Adipocyte (in vitro differentiated cells): ENCODE measurements around the gene HOXB5.
A peak's percentile ranks its signal among the peaks of the same experiment; 100 is the strongest.

Experiments
- DNase-seq: peaks from one replicate; pipeline ENCODE4 v3.0.0-alpha.2; 2015; ENCODE audit warnings: low read depth
- H3K27me3 ChIP-seq: replicated peaks from 2 replicates; pipeline ENCODE4 v1.7.0; 2013; ENCODE audit warnings: mild to moderate bottlenecking, low read length, moderate library complexity; ENCODE audit not compliant: control insufficient read depth, insufficient read depth
- H3K36me3 ChIP-seq: 2 replicates; pipeline ENCODE4 v1.7.0; 2013; ENCODE audit warnings: low read length, mild to moderate bottlenecking, moderate library complexity; ENCODE audit not compliant: control insufficient read depth, insufficient read depth, severe bottlenecking
- H3K4me1 ChIP-seq: 2 replicates; pipeline ENCODE4 v1.7.0; 2013; ENCODE audit warnings: mild to moderate bottlenecking, low read length, moderate library complexity; ENCODE audit not compliant: control insufficient read depth, insufficient read depth
- H3K4me3 ChIP-seq: 2 replicates; pipeline ENCODE4 v1.7.0; 2013; ENCODE audit warnings: mild to moderate bottlenecking, low read length, moderate library complexity
- H3K9ac ChIP-seq: 2 replicates; pipeline ENCODE4 v1.7.0; 2013; ENCODE audit warnings: mild to moderate bottlenecking, low read length, moderate library complexity
- H3K9me3 ChIP-seq: 2 replicates; pipeline ENCODE4 v1.7.0; 2013; ENCODE audit warnings: mild to moderate bottlenecking, low read length, moderate library complexity; ENCODE audit not compliant: control insufficient read depth

Gene HOXB5

GRCh38 chr17:48578616-48579470 lies 14.7 kb downstream of the HOXB5 start:
- Histone ChIP-seq H3K27me3 (no peaks in the 10 kb centered on the region), H3K9ac (peak overlapping the region; percentile 93), H3K4me3 (peak overlapping the region; percentile 87), H3K36me3 (no peaks in the 10 kb centered on the region), H3K9me3 (no peaks in the 10 kb centered on the region), H3K4me1 (peaks cover 56% of the 10 kb centered on the region)
- DNase-seq = no peak

GRCh38 chr17:48577946-48578615 lies 15.5 kb downstream of the HOXB5 start, which contains the start of gene HOXB4:
Gene HOXB4 (minus strand): TSS chr17:48578350. CDS start chr17:48578319, 31 bp downstream.
- Histone ChIP-seq H3K27me3 (no peaks in the 10 kb centered on the region), H3K9me3 (no peaks in the 10 kb centered on the region), H3K4me1 (peaks cover 62% of the 10 kb centered on the region), H3K4me3 (peak within 1 kb of the TSS; percentile 87), H3K9ac (peak within 1 kb of the TSS; percentile 93), H3K36me3 (no peaks in the 10 kb centered on the region)
- DNase-seq = no peak

GRCh38 chr17:48577330-48577945 lies 16.1 kb downstream of the HOXB5 start:
- Histone ChIP-seq H3K9me3 (no peaks in the 10 kb centered on the region), H3K36me3 (no peaks in the 10 kb centered on the region), H3K4me1 (peaks cover 62% of the 10 kb centered on the region), H3K4me3 (peak overlapping the region; percentile 87), H3K9ac (peak overlapping the region; percentile 93), H3K27me3 (no peaks in the 10 kb centered on the region)
- no peak for DNase-seq

GRCh38 chr17:48576479-48577309 lies 16.9 kb downstream of the HOXB5 start:
- H3K36me3 ChIP-seq = no peaks in the 10 kb centered on the region
- H3K4me1 ChIP-seq = peaks cover 68% of the 10 kb centered on the region
- DNase-seq = no peak
- H3K4me3 ChIP-seq = peak overlapping the region; percentile 87
- H3K9me3 ChIP-seq = no peaks in the 10 kb centered on the region
- no peaks in the 10 kb centered on the region for H3K27me3 ChIP-seq
- H3K9ac ChIP-seq = peak overlapping the region; percentile 93

- Histone ChIP-seq H3K9me3 (no peaks in the 10 kb centered on the region), H3K27me3 (no peaks in the 10 kb centered on the region), H3K4me1 (peaks cover 68% of the 10 kb centered on the region), H3K9ac (peak overlapping the region; percentile 88), H3K36me3 (no peaks in the 10 kb centered on the region), H3K4me3 (peak overlapping the region; percentile 73)
- DNase-seq = no peak
These were observed 17.7 kb downstream of the HOXB5 start for GRCh38 chr17:48575673-48576478.

GRCh38 chr17:48575066-48575582 lies 18.5 kb downstream of the HOXB5 start:
- Histone ChIP-seq H3K9me3 (no peaks in the 10 kb centered on the region), H3K4me3 (peak overlapping the region; percentile 73), H3K36me3 (no peaks in the 10 kb centered on the region), H3K9ac (peak overlapping the region; percentile 88), H3K4me1 (peaks cover 70% of the 10 kb centered on the region), H3K27me3 (no peaks in the 10 kb centered on the region)
- no peak for DNase-seq

GRCh38 chr17:48574505-48575065 lies 19.0 kb downstream of the HOXB5 start:
- DNase-seq = no peak
- H3K27me3 ChIP-seq = no peaks in the 10 kb centered on the region
- H3K4me1 ChIP-seq = peaks cover 75% of the 10 kb centered on the region
- H3K9me3 ChIP-seq = no peaks in the 10 kb centered on the region
- H3K9ac ChIP-seq = peak overlapping the region; percentile 88
- no peaks in the 10 kb centered on the region for H3K36me3 ChIP-seq
- H3K4me3 ChIP-seq = peak overlapping the region; percentile 73

GRCh38 chr17:48571826-48572417 lies 21.7 kb downstream of the HOXB5 start:
- peak overlapping the region; percentile 88 for H3K9ac ChIP-seq
- no peaks in the 10 kb centered on the region for H3K27me3 ChIP-seq
- peak overlapping the region; percentile 73 for H3K4me3 ChIP-seq
- no peak for DNase-seq
- no peaks in the 10 kb centered on the region for H3K9me3 ChIP-seq
- H3K4me1 ChIP-seq = peaks cover 88% of the 10 kb centered on the region
- H3K36me3 ChIP-seq = no peaks in the 10 kb centered on the region

GRCh38 chr17:48571024-48571818 lies 22.4 kb downstream of the HOXB5 start:
- H3K9me3 ChIP-seq = no peaks in the 10 kb centered on the region
- no peaks in the 10 kb centered on the region for H3K36me3 ChIP-seq
- H3K4me1 ChIP-seq = peaks cover 85% of the 10 kb centered on the region
- peak overlapping the region; percentile 73 for H3K4me3 ChIP-seq
- no peak for DNase-seq
- peak overlapping the region; percentile 88 for H3K9ac ChIP-seq
- H3K27me3 ChIP-seq = no peaks in the 10 kb centered on the region
